HG03457 (cell line): ENCODE results near the gene GDNF.
"Not testable (repeated sequence)": the region's sequence is repeated elsewhere in the genome, so short reads cannot be mapped to it uniquely, and the experiment has no call there.

Source experiments
- ATAC-seq: cut with Tn5 transposase; IDR thresholded peaks from one replicate; pipeline ENCODE4 v1.9.1; 2021; ENCODE audit warnings: moderate number of reproducible peaks; ENCODE audit not compliant: unreplicated experiment

Gene GDNF

DNA sequence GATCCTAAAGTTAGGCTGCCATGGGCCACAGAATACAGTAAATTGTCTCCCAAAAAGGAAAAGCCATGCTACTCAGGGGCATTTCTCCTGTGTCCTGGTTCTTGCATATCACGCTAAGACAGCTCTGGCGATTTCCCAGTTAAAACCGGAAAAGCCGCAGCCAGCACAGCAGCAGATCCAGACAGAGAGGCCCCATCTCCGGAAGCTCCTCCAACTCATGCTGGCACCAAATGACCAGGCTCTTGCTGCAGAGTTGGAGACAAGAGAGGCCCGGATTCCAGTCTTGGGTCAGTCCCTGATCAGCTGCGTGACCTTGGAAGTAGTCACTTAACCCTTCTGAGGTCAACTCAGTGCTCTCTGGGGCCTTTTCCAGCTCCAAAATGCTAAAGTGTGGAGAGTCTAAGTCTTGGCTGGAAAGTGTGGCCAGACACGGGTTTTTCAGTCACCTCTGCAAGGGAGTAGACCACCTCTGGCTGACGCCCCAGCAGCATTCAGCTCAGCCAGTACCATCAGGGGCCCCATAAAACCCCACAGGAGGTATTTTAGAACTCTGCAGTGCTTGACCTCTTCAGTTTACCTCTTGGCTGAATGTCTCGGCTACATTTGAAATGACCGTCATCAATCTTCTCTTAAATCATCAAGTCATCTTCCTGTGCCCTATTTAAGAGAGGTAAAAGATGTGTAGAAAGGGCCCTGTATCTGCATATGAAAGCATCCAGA lies 16.2 kb downstream of the GDNF start:
- ATAC-seq, result no peak

DNA sequence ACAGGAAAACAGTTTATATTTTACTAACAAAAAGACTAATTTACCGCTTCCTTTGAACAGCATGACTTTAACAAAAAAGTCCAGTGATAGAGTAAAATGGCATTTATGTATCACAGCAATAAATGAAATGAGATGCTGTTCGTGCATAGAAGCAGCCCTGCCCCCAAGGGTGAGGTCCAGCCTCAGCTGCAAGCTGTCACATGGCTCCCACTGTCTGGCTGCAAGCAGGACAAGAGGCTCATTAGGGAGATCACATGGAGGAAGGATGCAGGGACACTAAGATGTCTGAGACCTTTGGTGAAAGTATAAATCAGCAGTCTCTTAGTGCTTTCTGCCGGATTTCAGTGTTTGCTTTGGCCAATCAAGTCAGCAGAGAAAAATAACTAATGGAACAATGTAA lies 23.0 kb downstream of the GDNF start:
- ATAC-seq, result no peak

DNA sequence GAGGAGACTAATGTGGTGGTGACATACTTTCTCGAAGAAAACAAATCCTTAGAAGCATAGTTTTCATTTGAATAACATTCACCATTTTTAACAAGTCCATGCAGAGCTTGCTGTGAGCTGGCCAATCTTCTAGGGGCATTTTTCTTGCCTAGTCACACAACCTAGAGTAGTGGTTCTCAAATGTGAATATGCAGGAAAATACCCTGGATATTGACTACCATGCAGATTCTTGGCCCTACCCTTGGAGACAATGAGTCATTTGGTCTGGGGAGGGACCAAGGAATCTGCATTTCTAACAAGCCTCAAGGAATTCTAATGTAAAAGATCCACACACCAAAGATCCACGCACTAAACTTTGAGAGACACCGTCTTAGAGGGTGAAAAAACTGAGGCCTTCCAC lies 23.5 kb downstream of the GDNF start:
- ATAC-seq, result no peak

DNA sequence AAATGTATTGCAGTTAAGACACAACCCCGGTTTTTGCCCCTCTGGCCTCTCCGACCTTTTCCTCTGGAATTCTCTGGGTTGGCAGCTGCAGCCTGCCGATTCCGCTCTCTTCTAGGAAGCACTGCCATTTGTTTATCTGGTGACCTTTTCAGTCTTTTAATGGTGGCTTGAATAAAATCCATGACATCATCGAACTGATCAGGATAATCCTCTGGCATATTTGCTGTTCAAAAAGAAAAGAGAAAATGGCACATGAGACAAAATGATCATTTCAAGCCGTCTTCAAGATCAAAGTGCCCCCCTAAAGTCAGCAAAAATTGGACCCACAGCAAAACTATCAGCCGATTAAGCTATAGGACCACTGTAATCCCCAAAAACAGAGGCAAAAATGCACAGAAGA lies 23.9 kb downstream of the GDNF start:
- ATAC-seq, result no peak

DNA sequence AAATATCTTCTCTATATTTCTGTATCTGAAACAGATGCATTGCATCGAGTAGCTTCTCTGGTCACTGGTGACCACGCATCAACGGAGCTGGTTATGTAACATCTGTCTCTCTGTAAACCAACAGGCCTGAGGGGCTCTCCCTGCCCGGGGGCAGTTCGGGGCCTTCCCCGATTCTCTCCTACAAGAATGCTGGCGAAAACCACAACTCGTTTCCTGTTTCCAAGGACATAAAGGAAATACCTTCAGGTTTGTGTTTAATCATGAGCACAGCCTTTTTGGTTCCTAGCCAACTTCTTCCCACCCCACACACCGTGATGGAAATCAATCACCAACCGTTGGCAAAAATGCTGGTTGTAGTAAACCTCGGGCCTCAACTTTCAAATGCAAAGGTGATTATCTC lies 25.1 kb downstream of the GDNF start:
- ATAC-seq, result no peak

DNA sequence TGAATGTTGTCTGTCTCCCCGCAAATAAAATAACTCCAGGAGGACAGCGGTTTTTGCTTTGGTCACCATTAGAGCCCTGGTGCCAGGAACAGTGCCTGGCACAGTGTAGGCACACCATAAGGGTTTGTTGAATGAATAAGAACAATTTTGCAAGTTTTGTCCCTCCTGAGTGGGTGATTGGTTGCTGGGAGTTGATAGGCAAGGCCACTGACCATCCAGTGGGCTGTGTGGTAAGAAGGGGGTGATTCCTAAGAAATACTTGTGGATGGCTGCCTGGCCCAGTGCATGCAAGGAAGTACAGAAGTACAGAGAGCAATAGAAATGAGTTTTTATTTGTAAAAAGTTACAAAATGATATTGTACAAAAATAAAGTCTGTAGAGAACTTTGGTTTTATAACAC lies 27.5 kb downstream of the GDNF start:
- no peak for ATAC-seq

DNA sequence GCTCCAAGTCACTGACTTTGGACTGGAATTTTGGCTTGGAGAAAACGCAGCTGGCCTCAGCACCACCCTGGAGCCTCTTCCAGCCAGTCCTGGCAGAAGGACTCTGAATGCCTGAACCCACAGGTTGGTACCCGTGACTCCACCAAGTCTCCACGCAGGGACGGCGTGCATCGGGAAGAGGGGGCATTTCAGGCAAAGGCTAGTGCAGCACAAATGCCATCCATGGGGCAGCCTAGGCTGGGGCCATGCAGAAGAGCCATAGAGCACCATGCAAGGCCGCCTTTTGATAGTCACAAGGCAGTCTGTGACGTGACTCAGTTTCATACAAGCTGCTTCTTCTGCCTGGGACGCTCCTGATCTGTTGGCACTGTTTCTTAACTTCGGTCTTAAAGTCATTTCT lies 28.0 kb downstream of the GDNF start:
- no peak for ATAC-seq

DNA sequence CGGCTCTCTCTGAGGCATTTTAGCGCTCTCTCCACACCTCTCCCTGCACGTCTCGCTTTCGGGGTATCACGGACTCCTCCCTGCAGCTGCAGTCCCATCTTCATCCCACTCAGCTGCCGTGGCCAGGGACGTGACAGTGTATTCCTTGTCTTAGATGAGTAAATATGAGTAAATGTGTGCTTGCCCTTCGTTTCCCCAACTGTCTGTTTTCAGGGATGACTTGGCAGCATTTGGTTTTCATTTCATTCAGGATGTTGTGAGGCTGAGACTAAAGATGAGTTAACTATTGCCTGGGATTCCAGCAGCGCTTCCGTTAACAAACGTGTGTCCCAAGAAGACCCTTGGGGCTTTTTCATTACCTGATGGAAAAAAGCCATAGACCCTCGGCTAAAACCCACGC lies 29.5 kb downstream of the GDNF start:
- ATAC-seq, result no peak

DNA sequence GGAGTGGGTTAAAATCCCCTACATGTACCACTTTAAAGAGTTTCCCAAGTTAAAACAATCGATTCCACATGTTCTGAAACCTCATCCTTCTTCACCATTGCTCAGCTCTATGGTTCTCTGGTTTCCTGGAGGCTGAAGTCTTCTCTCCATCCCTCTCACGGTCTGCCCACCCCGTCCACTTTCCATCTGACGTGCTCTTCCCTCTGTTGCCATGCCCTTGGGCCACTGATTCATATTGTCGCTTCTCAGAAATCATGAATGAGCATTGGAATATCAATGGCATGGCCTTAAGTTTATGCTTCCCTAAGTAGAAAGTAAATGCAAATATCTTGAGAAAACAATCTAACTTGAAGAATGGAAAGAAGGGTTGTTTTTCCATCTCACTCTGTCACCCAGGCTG lies 30.9 kb downstream of the GDNF start:
- ATAC-seq, result no peak

DNA sequence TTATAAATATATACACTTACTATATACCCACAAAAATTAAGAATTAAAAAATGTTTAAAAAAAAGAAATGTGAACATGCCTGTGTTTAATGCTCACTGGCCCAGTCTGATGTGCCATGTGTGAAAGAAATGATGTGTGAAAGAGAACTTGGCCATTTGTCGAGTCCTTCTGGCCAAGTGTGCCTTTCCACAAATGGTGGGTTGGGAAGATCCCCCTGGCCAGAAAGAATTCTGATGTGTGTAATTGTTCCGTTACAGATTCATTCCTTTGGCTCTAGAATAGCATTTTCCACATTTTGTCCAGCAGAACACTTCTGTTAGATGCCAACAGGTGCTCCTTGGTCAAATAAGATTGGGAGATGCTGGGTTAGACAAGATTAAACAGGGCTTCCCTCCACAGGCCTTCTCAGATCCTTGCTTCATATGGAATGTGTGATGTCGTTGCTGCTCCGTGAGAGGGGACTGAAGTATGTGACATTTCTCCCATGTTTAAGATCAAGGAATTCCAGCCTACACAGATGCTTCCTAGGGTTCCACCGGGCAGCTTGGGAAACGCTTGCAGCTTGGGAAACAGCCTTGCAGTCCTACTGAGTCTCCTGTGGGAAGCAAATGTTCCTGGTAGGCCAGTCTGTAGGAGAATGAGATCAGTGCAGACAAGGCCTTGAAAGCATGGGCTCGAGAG lies 32.1 kb downstream of the GDNF start:
- no peak for ATAC-seq

DNA sequence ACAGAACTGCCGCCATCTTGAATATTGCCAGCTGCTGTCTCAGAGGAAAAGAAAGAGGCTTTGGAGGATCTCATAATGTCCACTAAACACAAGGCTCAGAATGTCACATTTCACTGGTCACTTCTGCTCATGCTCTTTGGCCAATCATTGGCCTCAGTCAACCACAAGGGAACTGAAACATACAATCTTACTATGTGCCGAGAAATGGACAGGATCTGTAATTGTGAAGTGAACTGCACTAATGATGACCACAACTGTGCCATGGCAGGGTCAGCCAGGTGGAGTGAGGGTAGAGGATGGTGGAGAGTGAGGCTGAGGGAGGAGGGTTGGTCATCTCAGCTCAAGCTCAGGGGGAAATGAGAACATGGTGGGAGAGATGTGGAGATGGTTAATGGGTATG lies 32.8 kb downstream of the GDNF start:
- ATAC-seq, result no peak

DNA sequence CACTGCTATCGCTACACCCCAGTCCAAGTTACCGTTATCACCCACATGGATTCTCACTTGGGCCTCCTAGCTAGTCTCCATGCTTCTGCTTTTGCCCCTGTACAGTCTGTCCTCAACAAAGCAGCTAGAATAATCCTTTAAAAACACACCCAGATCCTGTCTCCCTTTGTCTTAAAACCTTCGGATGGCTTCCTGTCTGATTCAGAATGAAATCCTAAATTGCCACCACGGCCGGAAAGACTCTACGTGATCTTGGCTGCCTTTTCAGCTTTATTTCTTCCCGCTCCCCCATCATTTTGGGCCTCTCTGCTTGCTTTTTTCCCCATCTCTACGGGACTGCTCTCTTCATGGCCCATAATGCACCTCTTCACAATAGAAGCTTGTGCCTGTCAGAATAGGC lies 33.4 kb downstream of the GDNF start:
- no peak for ATAC-seq

DNA sequence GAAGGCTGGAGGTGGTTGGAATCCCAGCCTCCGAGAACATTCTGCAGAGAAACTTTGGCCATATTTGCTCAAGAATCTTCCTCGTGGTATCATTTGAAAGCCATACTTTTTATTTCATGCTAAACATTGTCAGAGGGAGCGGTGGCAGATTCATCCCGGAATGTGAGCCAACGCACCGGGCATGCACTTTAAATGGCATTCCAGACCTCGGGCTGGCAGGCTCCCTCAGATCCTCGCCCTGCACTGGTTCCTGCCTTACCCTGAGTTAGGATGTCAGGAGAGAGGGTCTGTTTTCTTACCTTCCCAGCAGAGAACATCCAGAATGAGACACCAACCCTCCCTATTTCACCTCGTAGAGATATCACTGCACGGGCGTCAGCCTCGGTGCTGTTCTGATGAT lies 33.8 kb downstream of the GDNF start:
- no peak for ATAC-seq

DNA sequence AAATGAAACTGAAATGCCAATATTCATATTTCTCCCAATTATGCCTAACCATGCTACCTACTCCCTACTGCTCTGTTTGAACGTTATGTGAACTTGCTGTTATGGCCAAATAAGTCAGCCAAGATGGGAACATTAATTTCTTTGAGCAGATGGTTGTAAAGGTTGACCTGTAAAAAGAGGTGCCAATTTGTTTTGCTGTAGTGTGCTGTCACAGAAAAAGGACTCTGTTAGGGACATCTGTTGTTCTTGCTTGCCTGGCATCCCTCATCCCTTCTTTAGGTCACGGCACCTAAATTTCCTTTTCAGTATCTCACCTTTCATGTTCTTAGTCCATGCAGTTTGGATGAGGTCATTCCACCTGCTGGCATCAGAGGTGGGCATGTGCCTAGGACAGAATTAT lies 35.4 kb downstream of the GDNF start:
- no peak for ATAC-seq

DNA sequence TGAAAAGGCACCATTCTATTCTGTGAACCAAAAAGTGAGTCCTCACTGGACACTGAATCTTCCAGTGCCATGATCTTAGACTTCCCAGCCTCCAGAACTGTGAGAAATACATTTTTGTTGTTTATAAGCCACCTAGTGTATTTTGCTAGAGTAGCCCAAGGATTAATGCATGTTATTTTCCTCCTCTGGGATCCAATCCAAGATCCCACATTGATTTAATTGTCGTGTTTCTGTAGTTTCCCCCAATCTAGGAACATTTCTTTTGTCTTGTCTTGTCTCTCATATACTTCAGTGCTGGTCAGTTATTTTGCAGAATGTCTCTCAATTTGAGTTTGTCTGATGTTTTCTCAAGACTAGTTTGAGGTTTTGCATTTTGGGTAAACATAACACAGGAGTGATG lies 36.4 kb downstream of the GDNF start:
- ATAC-seq, result no peak

DNA sequence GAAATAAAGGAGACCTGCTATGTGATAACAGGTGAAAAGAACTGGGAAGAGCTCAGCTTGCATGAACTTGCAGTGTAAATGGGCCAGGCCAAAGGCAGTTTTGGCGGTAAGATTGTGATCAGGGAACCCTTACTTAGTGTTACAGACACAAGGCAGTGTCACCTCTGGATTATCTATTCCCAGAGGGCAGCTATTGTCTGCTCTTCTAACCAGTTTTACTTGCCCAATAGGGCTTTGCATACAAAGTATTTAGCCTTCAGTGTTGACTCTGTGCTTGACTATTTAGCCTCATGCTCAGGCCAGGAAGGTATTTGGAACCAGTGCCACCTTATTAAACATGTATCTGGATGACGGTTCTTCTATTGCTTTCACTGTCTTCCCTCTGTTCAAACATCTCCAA lies 38.3 kb downstream of the GDNF start:
- ATAC-seq, result no peak

DNA sequence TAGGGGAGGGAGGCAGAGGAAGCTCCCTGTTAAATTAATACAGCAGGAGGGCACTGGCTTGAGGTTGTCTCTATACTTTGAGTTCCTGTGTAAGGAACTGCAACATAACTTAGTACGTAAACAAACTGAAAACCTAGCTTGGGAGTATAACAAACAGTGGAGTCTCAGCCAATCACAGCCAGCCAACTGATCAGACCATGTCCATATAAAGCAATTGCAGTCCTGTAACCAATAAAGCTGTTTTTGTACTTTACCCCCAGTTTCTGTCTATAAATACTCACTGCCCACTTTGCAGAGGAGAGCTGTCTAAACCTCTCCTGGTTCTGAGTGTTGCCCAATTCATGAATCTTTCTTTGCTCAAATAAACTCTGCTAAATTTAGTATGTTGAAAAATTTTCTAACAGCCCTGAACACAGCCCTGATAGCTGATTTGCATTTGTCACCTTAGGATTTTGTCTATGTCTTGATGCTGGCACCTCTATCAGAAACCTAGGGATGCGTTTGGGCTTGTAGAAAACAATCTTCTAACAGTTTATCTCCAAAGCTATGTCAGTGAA lies 39.9 kb downstream of the GDNF start:
- no peak for ATAC-seq

DNA sequence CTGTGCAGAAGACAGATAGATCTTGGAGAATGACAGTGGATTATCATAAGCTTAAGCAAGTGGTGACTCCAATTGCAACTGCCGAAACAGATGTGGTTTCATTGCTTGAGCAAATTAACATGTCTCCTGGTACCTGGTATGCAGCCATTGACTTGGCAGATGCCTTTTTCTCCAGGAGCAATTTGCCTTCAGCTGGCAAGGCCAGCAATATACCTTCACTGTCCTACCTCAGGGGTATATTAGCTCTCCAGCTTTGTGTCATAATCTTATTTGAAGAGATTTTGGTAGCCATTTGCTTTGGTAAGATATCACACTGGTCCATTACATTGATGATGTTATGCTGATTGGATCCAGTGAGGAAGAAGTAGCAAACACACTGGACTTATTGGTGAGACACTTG lies 43.4 kb downstream of the GDNF start:
- ATAC-seq, result not testable (repeated sequence)

DNA sequence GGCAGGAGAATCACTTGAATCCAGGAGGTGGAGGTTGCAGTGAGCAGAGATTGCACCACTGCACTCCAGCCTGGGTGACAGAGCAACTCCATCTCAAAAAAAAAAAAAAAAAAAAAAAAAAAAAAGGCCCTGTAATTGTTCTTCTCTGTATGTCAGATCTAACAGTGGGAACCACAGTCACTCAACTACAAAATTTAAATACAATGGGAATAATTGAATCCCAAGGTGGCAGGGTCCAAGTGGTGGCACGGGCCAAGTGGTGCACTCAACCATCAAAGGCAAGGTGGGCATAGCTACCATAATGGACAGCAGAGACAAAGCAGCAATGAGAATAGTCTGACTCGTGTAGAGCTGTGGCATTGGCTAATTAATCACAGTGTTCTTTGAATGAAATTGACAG lies 44.5 kb downstream of the GDNF start:
- ATAC-seq, result not testable (repeated sequence)

DNA sequence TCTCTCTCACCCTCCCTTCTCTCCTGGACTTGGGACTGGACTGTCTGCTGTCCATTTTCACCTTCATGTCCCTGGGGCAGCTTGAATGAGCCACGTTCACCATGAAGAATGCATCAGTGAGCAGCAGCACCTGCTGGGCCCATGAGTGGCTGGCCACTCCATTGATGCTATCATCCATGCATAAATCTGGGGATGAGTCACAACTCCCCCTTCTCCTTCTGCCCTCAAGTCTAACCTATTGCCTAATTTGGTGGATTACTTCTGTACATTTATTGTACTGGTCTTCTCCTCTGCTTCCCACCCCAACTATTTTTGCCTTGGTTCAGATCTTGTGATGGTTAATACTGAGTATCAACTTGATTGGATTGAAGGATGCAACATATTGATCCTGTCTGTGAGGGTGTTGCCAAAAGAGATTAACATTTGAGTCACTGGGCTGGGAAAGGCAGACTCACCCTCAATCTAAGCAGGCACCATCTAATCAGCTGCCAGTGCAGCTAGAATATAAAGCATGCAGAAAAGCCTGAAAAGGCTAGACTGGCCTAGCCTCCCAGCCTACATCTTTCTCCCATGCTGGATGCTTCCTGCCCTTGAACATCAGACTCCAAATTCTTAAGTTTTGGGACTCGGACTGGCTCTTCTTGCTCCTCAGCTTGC lies 46.7 kb downstream of the GDNF start:
- no peak for ATAC-seq

DNA sequence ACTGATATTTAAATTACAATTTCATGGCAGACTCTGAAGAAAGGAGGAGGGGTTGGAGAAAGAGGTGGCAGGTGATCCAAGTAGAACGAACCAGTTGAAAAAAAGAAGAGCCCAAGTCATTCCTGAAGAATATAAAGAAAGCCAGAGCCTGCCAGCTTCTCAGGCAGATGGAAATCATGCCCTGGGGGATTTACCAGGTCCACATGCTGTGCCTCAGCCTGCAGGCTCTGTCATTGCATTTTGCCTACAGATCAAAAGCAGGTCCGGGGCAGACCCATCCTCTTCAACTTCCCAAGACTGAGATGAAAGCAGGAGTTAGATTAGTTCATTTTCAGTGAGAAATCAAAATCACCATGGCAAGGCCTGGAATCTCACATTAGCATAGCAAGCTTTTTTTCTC lies 48.5 kb downstream of the GDNF start:
- no peak for ATAC-seq

DNA sequence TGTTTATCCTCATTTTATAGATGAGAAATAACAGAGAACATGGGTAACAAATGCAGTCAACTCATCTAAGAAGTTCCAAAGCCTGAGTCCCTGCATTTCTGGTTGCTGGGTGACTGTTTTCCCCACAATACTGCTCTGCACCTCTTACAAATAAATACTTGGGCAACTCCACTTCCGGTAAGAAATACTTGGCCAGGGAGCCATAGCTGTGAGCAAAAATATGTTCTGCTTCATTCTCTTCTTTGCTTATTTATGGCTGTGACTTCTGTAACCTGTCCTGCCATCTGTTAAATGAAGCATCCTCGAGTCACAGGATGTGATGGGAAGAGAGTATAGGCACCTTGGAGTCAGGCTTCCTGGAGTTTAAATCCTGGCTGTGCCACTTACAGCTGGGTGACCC lies 49.9 kb downstream of the GDNF start:
- ATAC-seq, result no peak
